ENCODE data around the gene SLC26A11.

DNA sequence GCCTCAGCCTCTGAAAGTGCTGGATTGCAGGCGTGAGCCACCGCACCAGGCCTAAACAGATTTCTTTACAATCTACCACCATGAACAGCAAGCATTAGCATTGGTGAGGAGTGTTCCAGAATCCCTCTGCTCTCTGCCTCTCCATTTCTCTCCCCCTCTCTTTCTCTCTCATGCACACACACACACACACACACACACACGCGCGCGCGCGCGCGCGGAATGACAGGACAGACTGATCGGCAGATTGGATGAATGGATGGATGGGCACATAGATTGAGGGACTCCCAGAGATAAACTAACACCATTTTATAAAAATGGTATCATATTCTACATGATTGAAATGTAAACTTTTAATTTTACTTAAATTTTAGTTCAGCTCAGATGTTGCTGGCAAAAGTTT lies 47.1 kb upstream of the SLC26A11 start:
- TF ChIP-seq, protein P1, sequence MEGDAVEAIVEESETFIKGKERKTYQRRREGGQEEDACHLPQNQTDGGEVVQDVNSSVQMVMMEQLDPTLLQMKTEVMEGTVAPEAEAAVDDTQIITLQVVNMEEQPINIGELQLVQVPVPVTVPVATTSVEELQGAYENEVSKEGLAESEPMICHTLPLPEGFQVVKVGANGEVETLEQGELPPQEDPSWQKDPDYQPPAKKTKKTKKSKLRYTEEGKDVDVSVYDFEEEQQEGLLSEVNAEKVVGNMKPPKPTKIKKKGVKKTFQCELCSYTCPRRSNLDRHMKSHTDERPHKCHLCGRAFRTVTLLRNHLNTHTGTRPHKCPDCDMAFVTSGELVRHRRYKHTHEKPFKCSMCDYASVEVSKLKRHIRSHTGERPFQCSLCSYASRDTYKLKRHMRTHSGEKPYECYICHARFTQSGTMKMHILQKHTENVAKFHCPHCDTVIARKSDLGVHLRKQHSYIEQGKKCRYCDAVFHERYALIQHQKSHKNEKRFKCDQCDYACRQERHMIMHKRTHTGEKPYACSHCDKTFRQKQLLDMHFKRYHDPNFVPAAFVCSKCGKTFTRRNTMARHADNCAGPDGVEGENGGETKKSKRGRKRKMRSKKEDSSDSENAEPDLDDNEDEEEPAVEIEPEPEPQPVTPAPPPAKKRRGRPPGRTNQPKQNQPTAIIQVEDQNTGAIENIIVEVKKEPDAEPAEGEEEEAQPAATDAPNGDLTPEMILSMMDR (IDR thresholded peaks at IDR 0.05; ENCODE audit: insufficient read depth, low read length) = no peak
- no peak for TF ChIP-seq POLR2AphosphoS5 (IDR thresholded peaks at IDR 0.05; ENCODE audit: low read depth)
- TF ChIP-seq SPI1 (IDR thresholded peaks at IDR 0.05; ENCODE audit: borderline replicate concordance, low read depth) = no peak
- TF ChIP-seq, protein P2, sequence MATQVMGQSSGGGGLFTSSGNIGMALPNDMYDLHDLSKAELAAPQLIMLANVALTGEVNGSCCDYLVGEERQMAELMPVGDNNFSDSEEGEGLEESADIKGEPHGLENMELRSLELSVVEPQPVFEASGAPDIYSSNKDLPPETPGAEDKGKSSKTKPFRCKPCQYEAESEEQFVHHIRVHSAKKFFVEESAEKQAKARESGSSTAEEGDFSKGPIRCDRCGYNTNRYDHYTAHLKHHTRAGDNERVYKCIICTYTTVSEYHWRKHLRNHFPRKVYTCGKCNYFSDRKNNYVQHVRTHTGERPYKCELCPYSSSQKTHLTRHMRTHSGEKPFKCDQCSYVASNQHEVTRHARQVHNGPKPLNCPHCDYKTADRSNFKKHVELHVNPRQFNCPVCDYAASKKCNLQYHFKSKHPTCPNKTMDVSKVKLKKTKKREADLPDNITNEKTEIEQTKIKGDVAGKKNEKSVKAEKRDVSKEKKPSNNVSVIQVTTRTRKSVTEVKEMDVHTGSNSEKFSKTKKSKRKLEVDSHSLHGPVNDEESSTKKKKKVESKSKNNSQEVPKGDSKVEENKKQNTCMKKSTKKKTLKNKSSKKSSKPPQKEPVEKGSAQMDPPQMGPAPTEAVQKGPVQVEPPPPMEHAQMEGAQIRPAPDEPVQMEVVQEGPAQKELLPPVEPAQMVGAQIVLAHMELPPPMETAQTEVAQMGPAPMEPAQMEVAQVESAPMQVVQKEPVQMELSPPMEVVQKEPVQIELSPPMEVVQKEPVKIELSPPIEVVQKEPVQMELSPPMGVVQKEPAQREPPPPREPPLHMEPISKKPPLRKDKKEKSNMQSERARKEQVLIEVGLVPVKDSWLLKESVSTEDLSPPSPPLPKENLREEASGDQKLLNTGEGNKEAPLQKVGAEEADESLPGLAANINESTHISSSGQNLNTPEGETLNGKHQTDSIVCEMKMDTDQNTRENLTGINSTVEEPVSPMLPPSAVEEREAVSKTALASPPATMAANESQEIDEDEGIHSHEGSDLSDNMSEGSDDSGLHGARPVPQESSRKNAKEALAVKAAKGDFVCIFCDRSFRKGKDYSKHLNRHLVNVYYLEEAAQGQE (IDR thresholded peaks at IDR 0.05; ENCODE audit: insufficient replicate concordance, low read depth) = no peak
